ENCODE measurements around the gene CDKAL1.
"Not testable (repeated sequence)": the region's sequence is repeated elsewhere in the genome, so short reads cannot be mapped to it uniquely, and the experiment has no call there.

The CDKAL1 gene

DNA sequence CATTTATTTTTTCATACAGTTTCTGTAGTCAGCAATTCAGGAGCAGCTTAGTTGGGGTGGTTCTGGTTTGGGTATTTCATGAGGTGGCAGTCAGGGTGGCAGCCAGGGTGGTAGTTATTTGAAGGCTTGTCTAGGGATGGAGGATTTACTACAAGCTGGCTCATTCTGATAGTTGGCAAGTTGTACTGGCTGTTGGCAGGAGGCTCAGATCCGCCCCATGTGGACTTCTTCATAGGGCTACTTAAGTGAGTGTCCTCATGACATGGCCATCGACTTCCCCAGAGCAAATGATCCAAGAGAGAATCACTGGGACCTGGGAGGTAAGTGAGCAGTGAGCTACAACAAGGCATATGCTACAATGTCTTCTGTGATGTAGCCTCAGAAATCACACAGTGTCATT is 22.4 kb upstream of the CDKAL1 start:
- TF ChIP-seq CTCF (conservative IDR thresholded peaks at IDR 0.05; ENCODE audit: low read depth, low read length): no peak

GRCh38 chr6:20525208-20525607 is 9.0 kb upstream of the CDKAL1 start:
- H3K79me2 ChIP-seq (ENCODE audit: insufficient read depth, low read depth); H4K20me1 ChIP-seq (ENCODE audit: insufficient read depth); H2AFZ ChIP-seq (ENCODE audit: low read depth); H3K4me3 ChIP-seq (IDR thresholded peaks at IDR 0.05; ENCODE audit: insufficient read depth, low read depth, low read length); H3K4me1 ChIP-seq (ENCODE audit: low read depth, poor library complexity, severe bottlenecking); H3K36me3 ChIP-seq (ENCODE audit: insufficient read depth); H3K4me2 ChIP-seq; H3K27me3 ChIP-seq (ENCODE audit: insufficient read depth, low read depth); H3K27ac ChIP-seq; H3K9ac ChIP-seq: not testable (repeated sequence)

More for the DNA sequence above, 22.4 kb upstream of the CDKAL1 start:
- Histone ChIP-seq H4K20me1 (ENCODE audit: insufficient read depth) (no peaks in the 10 kb centered on the region), H2AFZ (ENCODE audit: low read depth) (no peak overlapping the region), H3K79me2 (ENCODE audit: insufficient read depth, low read depth) (no peaks in the 10 kb centered on the region), H3K27ac (no peak overlapping the region), H3K9ac (no peak overlapping the region), H3K27me3 (ENCODE audit: insufficient read depth, low read depth) (no peaks in the 10 kb centered on the region), H3K4me1 (ENCODE audit: low read depth, poor library complexity, severe bottlenecking) (no peaks in the 10 kb centered on the region), H3K4me3 (IDR thresholded peaks at IDR 0.05; ENCODE audit: insufficient read depth, low read depth, low read length) (no peak overlapping the region), H3K36me3 (ENCODE audit: insufficient read depth) (no peaks in the 10 kb centered on the region), H3K4me2 (no peak overlapping the region)

- H3K4me3 ChIP-seq (IDR thresholded peaks at IDR 0.05; ENCODE audit: insufficient read depth, low read depth, low read length); H3K27me3 ChIP-seq (ENCODE audit: insufficient read depth, low read depth); H3K79me2 ChIP-seq (ENCODE audit: insufficient read depth, low read depth); H3K36me3 ChIP-seq (ENCODE audit: insufficient read depth); H4K20me1 ChIP-seq (ENCODE audit: insufficient read depth): not testable (repeated sequence)
- peak; percentile 65 for TF ChIP-seq CTCF (conservative IDR thresholded peaks at IDR 0.05; ENCODE audit: low read depth, low read length)
- Histone ChIP-seq H3K4me1 (ENCODE audit: low read depth, poor library complexity, severe bottlenecking) (peaks cover 16% of the 10 kb centered on the region), H2AFZ (ENCODE audit: low read depth) (peak overlapping the region; percentile 97), H3K9ac (peak overlapping the region; percentile 60; the same call in 1 of the 2 replicates), H3K27ac (peak overlapping the region; percentile 78), H3K4me2 (peak overlapping the region; percentile 90)
Observed at GRCh38 chr6:20529086-20529448, 5.2 kb upstream of the CDKAL1 start.

DNA sequence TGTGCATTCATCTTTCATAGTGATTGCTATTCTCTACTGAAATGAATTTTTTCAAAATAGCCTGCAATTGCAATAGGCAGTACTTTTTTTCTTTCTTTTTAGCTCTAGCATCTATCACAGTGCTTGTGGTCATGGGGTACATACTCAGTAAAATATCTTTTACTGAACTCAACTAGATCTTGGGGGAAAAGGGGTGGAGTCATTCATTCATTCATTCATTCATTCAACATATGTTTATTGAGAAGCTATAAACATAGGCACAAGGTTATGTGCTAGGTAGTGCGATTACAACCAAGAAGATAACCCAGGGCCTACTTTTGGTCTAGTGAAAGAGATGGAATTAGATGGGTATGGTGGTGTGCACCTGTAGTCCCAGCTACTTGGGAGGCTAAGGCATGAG is 1.4 kb upstream of the CDKAL1 start:
- Histone ChIP-seq H3K4me2 (no peak overlapping the region), H4K20me1 (ENCODE audit: insufficient read depth) (no peaks in the 10 kb centered on the region), H3K27me3 (ENCODE audit: insufficient read depth, low read depth) (no peaks in the 10 kb centered on the region), H3K36me3 (ENCODE audit: insufficient read depth) (no peaks in the 10 kb centered on the region), H3K79me2 (ENCODE audit: insufficient read depth, low read depth) (peaks cover 30% of the 10 kb centered on the region), H3K9ac (no peak overlapping the region), H3K4me1 (ENCODE audit: low read depth, poor library complexity, severe bottlenecking) (peaks cover 31% of the 10 kb centered on the region), H3K27ac (no peak overlapping the region), H3K4me3 (IDR thresholded peaks at IDR 0.05; ENCODE audit: insufficient read depth, low read depth, low read length) (no peak overlapping the region), H2AFZ (ENCODE audit: low read depth) (no peak overlapping the region)
- TF ChIP-seq CTCF (conservative IDR thresholded peaks at IDR 0.05; ENCODE audit: low read depth, low read length): no peak

DNA sequence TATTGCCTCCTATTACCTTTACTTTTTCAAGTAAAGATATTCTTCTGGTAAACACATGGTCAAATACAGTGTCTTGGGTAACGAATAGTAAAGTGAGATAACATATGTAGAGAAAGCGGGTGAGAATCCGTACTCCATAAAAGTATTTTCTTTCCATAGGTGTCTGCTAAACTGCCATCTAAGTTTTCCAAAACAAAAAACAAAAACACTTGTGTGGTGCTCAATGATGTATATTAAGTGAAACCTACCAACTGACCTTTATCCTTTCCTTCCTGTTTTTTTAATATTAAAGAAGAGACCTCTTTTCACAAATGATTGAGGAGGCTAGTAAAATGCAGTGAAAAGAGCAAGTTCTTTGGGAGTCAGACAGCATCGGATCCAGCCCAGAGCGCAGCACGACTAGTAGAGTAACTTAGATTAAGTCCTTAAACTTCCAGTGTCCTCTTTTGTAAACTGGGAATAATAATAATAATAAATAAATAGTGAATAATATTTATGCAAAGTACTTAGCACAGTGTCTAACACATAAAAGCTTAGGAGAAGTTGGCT is 437 bp upstream of the CDKAL1 start:
- peak overlapping the region; percentile 84 for H2AFZ ChIP-seq (ENCODE audit: low read depth)
- H3K27ac ChIP-seq: peak overlapping the region; percentile 71
- H3K4me1 ChIP-seq (ENCODE audit: low read depth, poor library complexity, severe bottlenecking): peaks cover 24% of the 10 kb centered on the region
- peak overlapping the region; percentile 75 for H3K4me2 ChIP-seq
- no peak for TF ChIP-seq CTCF (conservative IDR thresholded peaks at IDR 0.05; ENCODE audit: low read depth, low read length)
- H3K27me3 ChIP-seq (ENCODE audit: insufficient read depth, low read depth): no peaks in the 10 kb centered on the region
- H3K79me2 ChIP-seq (ENCODE audit: insufficient read depth, low read depth): peaks cover 39% of the 10 kb centered on the region
- H3K9ac ChIP-seq: peak overlapping the region; percentile 81
- no peak overlapping the region for H3K4me3 ChIP-seq (IDR thresholded peaks at IDR 0.05; ENCODE audit: insufficient read depth, low read depth, low read length)
- no peaks in the 10 kb centered on the region for H3K36me3 ChIP-seq (ENCODE audit: insufficient read depth)
- no peaks in the 10 kb centered on the region for H4K20me1 ChIP-seq (ENCODE audit: insufficient read depth)
